Endothelial cell of umbilical vein (primary cell): Measurements from ENCODE around the gene CHST3. TPM values are rescaled to one million over a fixed set of nuclear protein-coding genes. Genes with fewer than 3 reads are reported as not detected.

Experiments
- BruUV-seq: library from RNA; stranded (reverse); fragments of 400-500 nt; replicated peaks from 2 replicates; lab custom pipeline; 2021; lab: Mats Ljungman, UMichigan
- CTCF ChIA-PET: fragments of 300-600, 350-600 bp; sonication (Branson Sonifier 250); formaldehyde crosslinking; loops from one replicate; lab custom pipeline; 2021; ENCODE audit warnings: antibody characterized with exemption, inconsistent platforms; lab: Charles Lee
- POLR2A ChIA-PET: fragments of 300-600, 350-600 bp; sonication (Branson Sonifier 250); formaldehyde crosslinking; loops from one replicate; lab custom pipeline; 2021; ENCODE audit warnings: antibody characterized with exemption, inconsistent platforms; lab: Charles Lee
- DNase-seq: peaks from one replicate; pipeline ENCODE4 v3.0.0-alpha.2; 2011; ENCODE audit warnings: low read depth, low spot score
- FAIRE-seq: peaks from 2 replicates; lab custom pipeline; 2011; peaks lifted over from hg19 to GRCh38; lab: Jason Lieb, UNC
- H2AFZ ChIP-seq: 2 replicates; pipeline ENCODE4 v1.6.0; 2012; ENCODE audit warnings: low read depth, low read length, control low read depth, inconsistent platforms
- H3K27ac ChIP-seq: 2 replicates; pipeline ENCODE4 v1.5.1; 2011; ENCODE audit warnings: low read depth, mild to moderate bottlenecking, control low read depth, low read length, moderate library complexity; ENCODE audit not compliant: insufficient read depth
- H3K27me3 ChIP-seq, 2 experiments: 2 replicates each; pipeline versions ENCODE4 v1.6.0 to v1.6.1; 2011; ENCODE audit warnings: low read length in 2 of 2, mixed read lengths in 1 of 2; ENCODE audit not compliant: control insufficient read depth in 2 of 2, insufficient read depth in 2 of 2
- H3K36me3 ChIP-seq, 2 experiments: 2 replicates in 1 of 2; 3 replicates in 1 of 2; pipeline ENCODE4 v1.5.1; 2011; ENCODE audit warnings: low read length in 2 of 2, mild to moderate bottlenecking in 1 of 2, moderate library complexity in 1 of 2; ENCODE audit not compliant: control insufficient read depth in 2 of 2, insufficient read depth in 2 of 2; ENCODE audit errors: extremely low read depth in 1 of 2
- H3K4me1 ChIP-seq: 3 replicates; pipeline ENCODE4 v1.5.1; 2011; ENCODE audit warnings: mild to moderate bottlenecking, low read length; ENCODE audit not compliant: control insufficient read depth, insufficient read depth; ENCODE audit errors: extremely low read depth
- H3K4me2 ChIP-seq: 2 replicates; pipeline ENCODE4 v1.6.1; 2011; ENCODE audit warnings: low read length, control low read depth, mixed read lengths; ENCODE audit not compliant: insufficient read depth
- H3K4me3 ChIP-seq, 3 experiments: fragments of 200-600 bp in 1 of 3; sonication (generic), shearing (Covaris generic) in 1 of 3; replicated peaks in 1 of 3; 2 replicates each; pipeline ENCODE4 v1.5.1; 2011 to 2016; ENCODE audit warnings: control low read depth in 3 of 3, low read length in 3 of 3, mild to moderate bottlenecking in 2 of 3, inconsistent platforms in 1 of 3, low read depth in 1 of 3, moderate library complexity in 1 of 3; ENCODE audit not compliant: insufficient read depth in 1 of 3
- H3K79me2 ChIP-seq: 2 replicates; pipeline ENCODE4 v1.6.0; 2012; ENCODE audit warnings: low read length, inconsistent platforms; ENCODE audit not compliant: control insufficient read depth, insufficient read depth
- H3K9ac ChIP-seq: replicated peaks from 2 replicates; pipeline ENCODE3; 2011; ENCODE audit warnings: low read length, control low read depth; ENCODE audit not compliant: insufficient read depth; ENCODE audit errors: extremely low read depth
- H3K9me1 ChIP-seq: replicated peaks from 3 replicates; pipeline ENCODE4 v1.6.0; 2011; ENCODE audit warnings: mild to moderate bottlenecking, low read length; ENCODE audit not compliant: control insufficient read depth, insufficient read depth; ENCODE audit errors: extremely low read depth
- H3K9me3 ChIP-seq: replicated peaks from 2 replicates; pipeline ENCODE4 v1.5.1; 2012; ENCODE audit warnings: low read length, inconsistent platforms; ENCODE audit not compliant: control insufficient read depth, insufficient read depth
- H4K20me1 ChIP-seq: replicated peaks from 2 replicates; pipeline ENCODE3; 2011; ENCODE audit warnings: mild to moderate bottlenecking, low read length; ENCODE audit not compliant: control insufficient read depth, insufficient read depth; ENCODE audit errors: extremely low read depth
- EZH2 ChIP-seq: IDR thresholded peaks from 2 replicates; pipeline ENCODE4 v1.6.1; 2012; ENCODE audit warnings: borderline replicate concordance, low read depth, mild to moderate bottlenecking, moderate library complexity, low read length, inconsistent platforms; ENCODE audit not compliant: severe bottlenecking
- FOS ChIP-seq: IDR thresholded peaks from 2 replicates; pipeline ENCODE4 v1.6.1; 2011; ENCODE audit warnings: mild to moderate bottlenecking, low read length, moderate library complexity, borderline replicate concordance; ENCODE audit not compliant: insufficient read depth
- GATA2 ChIP-seq: IDR thresholded peaks from 2 replicates; pipeline ENCODE4 v1.7.0; 2011; ENCODE audit warnings: low read depth, mild to moderate bottlenecking, moderate library complexity, mixed read lengths, low read length; ENCODE audit not compliant: insufficient read length, insufficient read depth
- JUN ChIP-seq: IDR thresholded peaks from 2 replicates; pipeline ENCODE4 v1.6.1; 2011; ENCODE audit warnings: borderline replicate concordance, low read depth; ENCODE audit not compliant: insufficient read length, insufficient read depth
- MYC ChIP-seq: IDR thresholded peaks from one replicate; pipeline ENCODE4 v1.6.1; 2011; ENCODE audit warnings: mild to moderate bottlenecking, low read depth, low read length
- POLR2A ChIP-seq: IDR thresholded peaks from 2 replicates; pipeline ENCODE4 v1.6.1; 2012; ENCODE audit warnings: low read depth, mild to moderate bottlenecking, control low read depth, low read length
- POLR2AphosphoS5 ChIP-seq: IDR thresholded peaks from 2 replicates; pipeline ENCODE4 v1.6.1; 2012; ENCODE audit warnings: low read depth, mild to moderate bottlenecking, control low read depth, low read length, moderate library complexity; ENCODE audit not compliant: insufficient read depth
- dilution Hi-C: fragments of 300-500 bp; cut with MboI; formaldehyde crosslinking; loops from one replicate; pipeline ENCODE4 v1.15.0; 2019; ENCODE audit warnings: low sequenced_read_pairs; ENCODE audit not compliant: extremely low pct_ligation_motif_present
- intact Hi-C: fragments of 100-400 bp; cut with micrococcal nuclease; formaldehyde crosslinking; loops from one replicate; pipeline ENCODE4 v1.10.0; 2022
- polyA plus RNA-seq, 4 experiments: library from polyadenylated mRNA; depleted of rRNA in 3 of 4; stranded (reverse) in 3 of 4; unstranded in 1 of 4; fragments of >200 nt; gene quantifications; 2 replicates each; pipeline versions ENCODE4 v1.2.1 to v1.2.3, GENCODE V29; 2011 to 2012; ENCODE audit warnings: missing spikeins in 1 of 4
- total RNA-seq: library from RNA; stranded (reverse); gene quantifications from 2 replicates; pipeline ENCODE4 v1.2.3, GENCODE V29; 2021
- TF ChIP-seq, protein P1 (sequence below): IDR thresholded peaks from 2 replicates; pipeline ENCODE4 v1.6.1; 2011; ENCODE audit not compliant: insufficient read depth, insufficient read length
- TF ChIP-seq, protein P2 (sequence below), 2 donors: IDR thresholded peaks; 1 replicate in 1 of 2; 2 replicates in 1 of 2; pipeline ENCODE4 v1.5.1; 2011; ENCODE audit warnings: low read length in 2 of 2, mild to moderate bottlenecking in 2 of 2, moderate library complexity in 2 of 2, control low read depth in 1 of 2, inconsistent platforms in 1 of 2, low read depth in 1 of 2; ENCODE audit not compliant: insufficient read depth in 1 of 2; ENCODE audit errors: extremely low read depth in 1 of 2

The CHST3 gene
- total and polyA plus RNA-seq, 2 donors (not counting 3 experiments of a cell fraction or from before 2014, with no cell fraction given) = 5.5 to 11.5 TPM

DNA sequence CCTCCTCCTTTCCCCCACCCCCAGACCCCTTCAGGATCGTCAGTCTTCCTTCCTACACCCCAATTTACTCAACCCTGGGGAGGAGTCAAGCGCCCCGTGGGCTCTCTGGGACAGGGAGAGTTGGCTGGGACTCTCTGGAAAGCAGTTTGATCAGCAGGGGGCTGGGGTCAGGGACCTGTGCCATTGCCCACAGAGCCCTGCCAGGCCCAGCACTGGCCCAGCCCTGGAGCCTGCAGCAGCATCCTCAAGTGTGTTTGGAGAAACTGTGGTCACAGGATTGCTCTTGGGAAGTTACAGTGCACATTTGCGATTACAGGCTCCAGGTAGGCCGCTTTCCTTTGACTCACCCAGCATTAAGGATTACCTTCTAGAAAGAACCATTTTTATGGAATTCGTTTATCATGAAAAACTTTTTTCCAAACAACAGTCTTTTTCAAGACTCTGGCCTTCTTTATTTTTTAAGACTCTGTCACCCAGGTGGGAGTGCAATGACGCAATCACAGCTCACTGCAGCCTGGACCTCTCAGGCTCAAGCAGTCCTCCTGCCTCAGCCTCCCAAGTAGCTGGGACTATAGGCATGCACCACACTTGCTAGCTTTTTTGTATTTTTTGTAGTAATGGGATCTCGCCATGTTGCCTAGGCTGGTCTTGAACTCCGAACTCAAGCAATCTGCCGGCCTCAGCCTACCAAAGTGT, 50.7 kb downstream of the CHST3 start:
- H3K9me1 ChIP-seq = no peaks in the 10 kb centered on the region
- dilution Hi-C loops = no loop called here
- TF ChIP-seq POLR2A = no peak
- TF ChIP-seq GATA2 = no peak
- TF ChIP-seq JUN = no peak
- TF ChIP-seq POLR2AphosphoS5 = no peak
- TF ChIP-seq, protein P1, sequence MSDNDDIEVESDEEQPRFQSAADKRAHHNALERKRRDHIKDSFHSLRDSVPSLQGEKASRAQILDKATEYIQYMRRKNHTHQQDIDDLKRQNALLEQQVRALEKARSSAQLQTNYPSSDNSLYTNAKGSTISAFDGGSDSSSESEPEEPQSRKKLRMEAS = no peak
- no peak for TF ChIP-seq EZH2
- no peak for TF ChIP-seq MYC
- TF ChIP-seq FOS = no peak
- TF ChIP-seq, protein P2, sequence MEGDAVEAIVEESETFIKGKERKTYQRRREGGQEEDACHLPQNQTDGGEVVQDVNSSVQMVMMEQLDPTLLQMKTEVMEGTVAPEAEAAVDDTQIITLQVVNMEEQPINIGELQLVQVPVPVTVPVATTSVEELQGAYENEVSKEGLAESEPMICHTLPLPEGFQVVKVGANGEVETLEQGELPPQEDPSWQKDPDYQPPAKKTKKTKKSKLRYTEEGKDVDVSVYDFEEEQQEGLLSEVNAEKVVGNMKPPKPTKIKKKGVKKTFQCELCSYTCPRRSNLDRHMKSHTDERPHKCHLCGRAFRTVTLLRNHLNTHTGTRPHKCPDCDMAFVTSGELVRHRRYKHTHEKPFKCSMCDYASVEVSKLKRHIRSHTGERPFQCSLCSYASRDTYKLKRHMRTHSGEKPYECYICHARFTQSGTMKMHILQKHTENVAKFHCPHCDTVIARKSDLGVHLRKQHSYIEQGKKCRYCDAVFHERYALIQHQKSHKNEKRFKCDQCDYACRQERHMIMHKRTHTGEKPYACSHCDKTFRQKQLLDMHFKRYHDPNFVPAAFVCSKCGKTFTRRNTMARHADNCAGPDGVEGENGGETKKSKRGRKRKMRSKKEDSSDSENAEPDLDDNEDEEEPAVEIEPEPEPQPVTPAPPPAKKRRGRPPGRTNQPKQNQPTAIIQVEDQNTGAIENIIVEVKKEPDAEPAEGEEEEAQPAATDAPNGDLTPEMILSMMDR (IDR thresholded peaks at IDR 0.05; ENCODE audit: extremely low read depth in 1 of 2, insufficient read depth in 1 of 2, low read depth in 1 of 2, low read length in 2 of 2) = no peak

More for the DNA sequence above, 50.7 kb downstream of the CHST3 start:
- Histone ChIP-seq H3K27ac (no peak overlapping the region), H3K36me3 (no peaks in the 10 kb centered on the region), H3K79me2 (no peaks in the 10 kb centered on the region), H3K9ac (no peak overlapping the region), H2AFZ (no peak overlapping the region), H3K9me3 (no peaks in the 10 kb centered on the region), H4K20me1 (no peaks in the 10 kb centered on the region), H3K4me1 (peaks cover 3% of the 10 kb centered on the region), H3K4me2 (no peak overlapping the region), H3K4me3 (no peak overlapping the region), H3K27me3 (peaks cover 0 to 7% of the 10 kb centered on the region in 2 experiments)
- no TSS peak for BruUV-seq
- FAIRE-seq (no peak), DNase-seq (no peak)
- ChIA-PET CTCF (interaction anchor here (1.1 to 1.7 kb wide), 3 partner anchors 34 to 59 kb away, joined by 3 to 8 read pairs (median 3); no protein-coding TSS in a partner anchor), POLR2A (no interaction called here)
- intact Hi-C loops = no loop called here
